Panc1 (cell line): ENCODE results near the gene GSG1L. TPM values are rescaled to one million over a fixed set of nuclear protein-coding genes. Genes with fewer than 3 reads are reported as not detected.

Source experiments
- ATAC-seq: fragments of 200-7000 bp; cut with Tn5 transposase; 2 replicates; pipeline ENCODE4 v1.9.1; 2020; ENCODE audit warnings: mild to moderate bottlenecking, moderate library complexity
- BruUV-seq: library from RNA; stranded (reverse); fragments of 400-500 nt; replicated peaks from 2 replicates; lab custom pipeline; 2021; lab: Mats Ljungman, UMichigan
- CTCF ChIA-PET: fragments of 300-600 bp; sonication (Branson Sonifier 250); formaldehyde crosslinking; loops from one replicate; lab custom pipeline; 2022; ENCODE audit warnings: antibody characterized with exemption; lab: Charles Lee
- POLR2A ChIA-PET: fragments of 300-600 bp; sonication (Branson Sonifier 250); formaldehyde crosslinking; loops from one replicate; lab custom pipeline; 2022; ENCODE audit warnings: antibody characterized with exemption; lab: Charles Lee
- DNase-seq: peaks from one replicate; pipeline ENCODE4 v3.0.0-alpha.2; 2010; ENCODE audit warnings: low read depth, low spot score
- H3K27ac ChIP-seq: 2 replicates; pipeline ENCODE4 v1.5.1; 2011; ENCODE audit warnings: mild to moderate bottlenecking, low read length, inconsistent platforms
- H3K27me3 ChIP-seq: fragments of 200-500 bp; sonication (Bioruptor generic); 2 replicates; pipeline ENCODE4 v1.6.0; 2014; ENCODE audit warnings: low read length, inconsistent platforms; ENCODE audit not compliant: control insufficient read depth, insufficient read depth
- H3K36me3 ChIP-seq: fragments of 200-500 bp; sonication (Bioruptor generic); 2 replicates; pipeline ENCODE4 v1.5.1; 2014; ENCODE audit warnings: inconsistent platforms, mild to moderate bottlenecking, low read length, moderate library complexity; ENCODE audit not compliant: control insufficient read depth, insufficient read depth
- H3K4me1 ChIP-seq: 2 replicates; pipeline ENCODE4 v1.5.1; 2011; ENCODE audit warnings: inconsistent platforms, mild to moderate bottlenecking, low read length, moderate library complexity; ENCODE audit not compliant: control insufficient read depth, insufficient read depth
- H3K4me3 ChIP-seq, 2 experiments: 2 replicates each; pipeline ENCODE4 v1.5.1; 2011 to 2012; ENCODE audit warnings: low read depth in 2 of 2, low read length in 2 of 2, mild to moderate bottlenecking in 2 of 2, inconsistent platforms in 1 of 2, moderate library complexity in 1 of 2
- H3K9me3 ChIP-seq: fragments of 200-500 bp; sonication (Bioruptor generic); 2 replicates; pipeline ENCODE4 v1.5.1; 2014; ENCODE audit warnings: low read depth, mild to moderate bottlenecking, inconsistent platforms, low read length, moderate library complexity; ENCODE audit not compliant: control insufficient read depth, insufficient read depth
- POLR2AphosphoS5 ChIP-seq: IDR thresholded peaks from 2 replicates; pipeline ENCODE4 v1.6.1; 2012; ENCODE audit warnings: mild to moderate bottlenecking, low read depth, low read length, moderate library complexity
- SIN3A ChIP-seq: IDR thresholded peaks from 2 replicates; pipeline ENCODE4 v1.6.1; 2012; ENCODE audit warnings: low read depth, mild to moderate bottlenecking, low read length, moderate library complexity, borderline replicate concordance; ENCODE audit not compliant: insufficient read depth
- TCF7L2 ChIP-seq: IDR thresholded peaks from 2 replicates; pipeline ENCODE4 v1.6.1; 2011; ENCODE audit warnings: mild to moderate bottlenecking, low read depth, low read length, inconsistent platforms
- in situ Hi-C: cut with HindIII; loops from 2 replicates; pipeline ENCODE4 v1.10.0; 2016; ENCODE audit warnings: low sequenced_read_pairs, low pct_unique_long_range_greater_than_20kb
- intact Hi-C: fragments of 100-400 bp; cut with micrococcal nuclease; formaldehyde crosslinking; loops from one replicate; pipeline ENCODE4 v1.10.0; 2022; ENCODE audit not compliant: unreplicated experiment
- total RNA-seq: library from RNA; stranded (reverse); gene quantifications from one replicate; pipeline ENCODE4 v1.2.1, GENCODE V29; 2021; ENCODE audit not compliant: unreplicated experiment
- TF ChIP-seq, protein P1 (sequence below): fragments of 450-650 bp; IDR thresholded peaks from 2 replicates; pipeline ENCODE4 v1.5.1; 2017; ENCODE audit warnings: mild to moderate bottlenecking
- TF ChIP-seq, protein P2 (sequence below), 2 experiments: IDR thresholded peaks; 2 replicates each; pipeline ENCODE4 v1.6.1; 2011 to 2012; ENCODE audit warnings: low read depth in 2 of 2, control low read depth in 1 of 2, low read length in 1 of 2, mild to moderate bottlenecking in 1 of 2, moderate library complexity in 1 of 2; ENCODE audit not compliant: insufficient read depth in 1 of 2

GSG1L gene
- total RNA-seq, 1 experiment from 2014 or later: 0.08 TPM

DNA sequence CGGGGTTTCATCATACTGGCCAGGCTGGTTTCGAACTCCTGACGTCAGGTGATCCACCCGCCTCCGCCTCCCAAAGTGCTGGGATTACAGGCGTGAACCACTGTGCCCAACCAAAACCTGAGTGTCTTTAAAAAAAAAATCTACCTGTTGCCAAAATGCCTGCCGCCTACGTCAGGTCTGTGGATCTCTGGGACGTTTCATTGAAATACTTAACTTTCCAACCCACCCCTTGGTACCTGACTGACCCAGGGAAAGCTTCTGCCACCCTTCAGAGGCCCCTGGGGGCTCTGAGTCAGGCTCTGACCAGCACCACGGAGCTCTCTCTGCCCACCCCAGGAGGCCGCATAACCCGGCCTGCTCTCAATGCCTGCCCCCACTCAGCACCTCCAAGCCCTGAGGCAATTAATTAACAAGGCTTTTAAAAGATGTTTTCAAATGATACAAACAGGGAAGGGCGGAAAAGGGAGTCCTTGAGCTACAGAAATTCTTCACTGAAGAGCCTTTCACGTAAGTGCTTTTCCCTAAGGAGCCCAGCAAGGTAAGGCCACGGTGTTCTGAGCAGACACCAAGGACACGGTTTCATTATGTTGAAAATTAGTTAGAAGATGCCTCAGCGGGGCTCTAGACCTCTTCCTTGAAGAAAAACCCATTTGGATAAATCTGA, 29.3 kb upstream of the GSG1L start:
- ChIA-PET CTCF (interaction anchor here (0.6 kb wide), 1 partner anchor 22 kb away, joined by 6 read pairs; no protein-coding TSS in a partner anchor), POLR2A (no interaction called here)
- H3K4me3 ChIP-seq: no peak overlapping the region
- no TSS peak for BruUV-seq
- H3K36me3 ChIP-seq: no peaks in the 10 kb centered on the region
- H3K27me3 ChIP-seq: no peaks in the 10 kb centered on the region
- H3K27ac ChIP-seq: no peak overlapping the region
- intact Hi-C loops: no loop called here
- in situ Hi-C loops: no loop called here
- TF ChIP-seq POLR2AphosphoS5: no peak
- TF ChIP-seq, protein P1, sequence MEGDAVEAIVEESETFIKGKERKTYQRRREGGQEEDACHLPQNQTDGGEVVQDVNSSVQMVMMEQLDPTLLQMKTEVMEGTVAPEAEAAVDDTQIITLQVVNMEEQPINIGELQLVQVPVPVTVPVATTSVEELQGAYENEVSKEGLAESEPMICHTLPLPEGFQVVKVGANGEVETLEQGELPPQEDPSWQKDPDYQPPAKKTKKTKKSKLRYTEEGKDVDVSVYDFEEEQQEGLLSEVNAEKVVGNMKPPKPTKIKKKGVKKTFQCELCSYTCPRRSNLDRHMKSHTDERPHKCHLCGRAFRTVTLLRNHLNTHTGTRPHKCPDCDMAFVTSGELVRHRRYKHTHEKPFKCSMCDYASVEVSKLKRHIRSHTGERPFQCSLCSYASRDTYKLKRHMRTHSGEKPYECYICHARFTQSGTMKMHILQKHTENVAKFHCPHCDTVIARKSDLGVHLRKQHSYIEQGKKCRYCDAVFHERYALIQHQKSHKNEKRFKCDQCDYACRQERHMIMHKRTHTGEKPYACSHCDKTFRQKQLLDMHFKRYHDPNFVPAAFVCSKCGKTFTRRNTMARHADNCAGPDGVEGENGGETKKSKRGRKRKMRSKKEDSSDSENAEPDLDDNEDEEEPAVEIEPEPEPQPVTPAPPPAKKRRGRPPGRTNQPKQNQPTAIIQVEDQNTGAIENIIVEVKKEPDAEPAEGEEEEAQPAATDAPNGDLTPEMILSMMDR: no peak
- TF ChIP-seq, protein P2, sequence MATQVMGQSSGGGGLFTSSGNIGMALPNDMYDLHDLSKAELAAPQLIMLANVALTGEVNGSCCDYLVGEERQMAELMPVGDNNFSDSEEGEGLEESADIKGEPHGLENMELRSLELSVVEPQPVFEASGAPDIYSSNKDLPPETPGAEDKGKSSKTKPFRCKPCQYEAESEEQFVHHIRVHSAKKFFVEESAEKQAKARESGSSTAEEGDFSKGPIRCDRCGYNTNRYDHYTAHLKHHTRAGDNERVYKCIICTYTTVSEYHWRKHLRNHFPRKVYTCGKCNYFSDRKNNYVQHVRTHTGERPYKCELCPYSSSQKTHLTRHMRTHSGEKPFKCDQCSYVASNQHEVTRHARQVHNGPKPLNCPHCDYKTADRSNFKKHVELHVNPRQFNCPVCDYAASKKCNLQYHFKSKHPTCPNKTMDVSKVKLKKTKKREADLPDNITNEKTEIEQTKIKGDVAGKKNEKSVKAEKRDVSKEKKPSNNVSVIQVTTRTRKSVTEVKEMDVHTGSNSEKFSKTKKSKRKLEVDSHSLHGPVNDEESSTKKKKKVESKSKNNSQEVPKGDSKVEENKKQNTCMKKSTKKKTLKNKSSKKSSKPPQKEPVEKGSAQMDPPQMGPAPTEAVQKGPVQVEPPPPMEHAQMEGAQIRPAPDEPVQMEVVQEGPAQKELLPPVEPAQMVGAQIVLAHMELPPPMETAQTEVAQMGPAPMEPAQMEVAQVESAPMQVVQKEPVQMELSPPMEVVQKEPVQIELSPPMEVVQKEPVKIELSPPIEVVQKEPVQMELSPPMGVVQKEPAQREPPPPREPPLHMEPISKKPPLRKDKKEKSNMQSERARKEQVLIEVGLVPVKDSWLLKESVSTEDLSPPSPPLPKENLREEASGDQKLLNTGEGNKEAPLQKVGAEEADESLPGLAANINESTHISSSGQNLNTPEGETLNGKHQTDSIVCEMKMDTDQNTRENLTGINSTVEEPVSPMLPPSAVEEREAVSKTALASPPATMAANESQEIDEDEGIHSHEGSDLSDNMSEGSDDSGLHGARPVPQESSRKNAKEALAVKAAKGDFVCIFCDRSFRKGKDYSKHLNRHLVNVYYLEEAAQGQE (IDR thresholded peaks at IDR 0.05; ENCODE audit: insufficient read depth in 1 of 2, low read depth in 2 of 2, low read length in 1 of 2): no peak
- no peak for TF ChIP-seq TCF7L2
- no peak for TF ChIP-seq SIN3A
- ATAC-seq: no peak
- DNase-seq: no peak
- no peaks in the 10 kb centered on the region for H3K9me3 ChIP-seq
- H3K4me1 ChIP-seq: no peaks in the 10 kb centered on the region

DNA sequence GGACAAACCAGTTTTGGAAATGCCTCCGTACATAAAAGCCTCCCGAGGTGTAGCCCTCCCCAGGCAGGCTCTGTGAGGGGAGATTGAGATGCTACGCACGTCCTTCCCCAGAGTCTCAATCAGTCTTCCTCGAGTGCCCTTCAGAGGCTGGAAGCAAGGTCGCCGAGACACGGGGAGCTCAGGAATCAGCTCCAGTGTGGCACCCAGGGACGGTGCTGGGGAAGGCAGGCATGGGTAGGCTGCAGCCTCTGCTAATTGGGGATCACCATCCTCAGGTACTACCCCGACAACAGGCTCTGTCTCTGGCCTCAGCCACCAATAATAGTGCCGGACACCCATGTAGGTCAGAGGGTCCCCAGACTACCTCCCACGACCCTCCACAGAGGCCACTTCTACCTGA, 28.1 kb upstream of the GSG1L start:
- ChIA-PET POLR2A (no interaction called here), CTCF (no interaction called here)
- no TSS peak for BruUV-seq
- Histone ChIP-seq H3K27ac (no peak overlapping the region), H3K27me3 (no peaks in the 10 kb centered on the region), H3K9me3 (no peaks in the 10 kb centered on the region), H3K4me3 (no peak overlapping the region), H3K4me1 (no peaks in the 10 kb centered on the region), H3K36me3 (no peaks in the 10 kb centered on the region)
- TF ChIP-seq, protein P2 (IDR thresholded peaks at IDR 0.05; ENCODE audit: insufficient read depth in 1 of 2, low read depth in 2 of 2, low read length in 1 of 2): no peak
- TF ChIP-seq POLR2AphosphoS5 (no peak), TCF7L2 (no peak), SIN3A (no peak)
- TF ChIP-seq, protein P1: no peak
- DNase-seq (no peak), ATAC-seq (no peak)
- in situ Hi-C loops: no loop called here
- intact Hi-C loops: no loop called here
